HG03060 (cell line): ENCODE results near the gene EIF1AD.
A peak's percentile ranks its signal among the peaks of the same experiment; 100 is the strongest.
"Not testable (repeated sequence)": the region's sequence is repeated elsewhere in the genome, so short reads cannot be mapped to it uniquely, and the experiment has no call there.

Experiments
- ATAC-seq: cut with Tn5 transposase; IDR thresholded peaks from one replicate; pipeline ENCODE4 v1.9.1; 2021; ENCODE audit warnings: low read depth, moderate number of reproducible peaks; ENCODE audit not compliant: unreplicated experiment

Gene EIF1AD

GRCh38 chr11:66001942-66002647 is at the start of gene EIF1AD, which contains the start of gene BANF1:
TSS of gene EIF1AD (minus strand) at chr11:66002157. CDS start at chr11:66000389, 1,768 bp downstream.
TSS of gene BANF1 (plus strand) at chr11:66002503. CDS start at chr11:66003251, 748 bp downstream.
- peak; percentile 63 for ATAC-seq

DNA sequence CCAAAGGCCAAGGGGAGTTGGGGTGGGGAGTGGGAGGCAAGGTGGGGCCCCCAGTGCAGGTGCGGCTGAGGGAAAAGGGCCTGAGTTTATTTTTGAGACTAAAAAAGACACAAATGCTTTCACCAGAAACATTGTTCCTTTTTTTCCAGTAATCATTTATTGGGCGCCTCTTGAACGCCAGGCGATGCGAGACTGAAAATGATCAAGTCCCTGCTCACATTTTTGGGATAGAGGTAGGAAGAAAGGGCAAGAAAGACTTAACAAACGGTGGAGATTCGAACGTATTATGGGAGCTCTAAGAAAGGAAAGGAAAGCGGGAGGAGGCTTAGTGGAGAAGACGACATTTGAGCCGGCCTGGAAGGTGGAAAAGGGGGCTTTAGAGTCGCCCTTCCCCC is 49.4 kb upstream of the EIF1AD start:
- no peak for ATAC-seq

DNA sequence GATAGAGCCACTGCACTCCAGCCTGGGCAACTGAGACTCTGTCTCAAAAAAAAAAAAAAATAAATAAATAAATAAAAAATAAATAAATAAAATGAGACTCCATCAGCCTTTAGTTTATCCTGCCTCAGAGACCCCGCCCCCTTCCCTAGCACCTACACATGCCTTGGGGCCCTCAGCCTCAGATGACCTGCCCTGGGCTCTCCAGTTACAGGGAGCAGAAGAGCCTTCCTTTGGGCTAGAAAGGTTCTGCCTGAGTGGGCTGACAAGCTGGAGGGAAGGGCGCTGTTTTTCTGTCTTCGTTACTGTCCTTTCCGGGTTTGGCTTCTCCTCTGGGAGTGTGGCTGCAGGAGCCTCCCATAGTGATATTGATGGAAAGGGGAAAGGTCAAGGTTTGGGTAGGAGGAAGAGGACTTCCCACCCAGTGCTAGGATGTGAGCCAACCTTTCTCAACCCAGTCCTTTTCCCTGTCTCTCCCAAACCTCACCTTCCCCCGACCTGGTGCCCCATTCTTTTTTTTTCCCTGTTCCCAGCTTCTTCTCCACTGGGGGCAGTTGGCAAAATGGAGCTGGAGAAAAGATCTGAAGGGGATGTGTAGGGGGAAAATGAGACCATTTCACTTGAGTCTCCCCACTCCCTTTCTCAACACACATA is 48.7 kb upstream of the EIF1AD start:
- no peak for ATAC-seq

DNA sequence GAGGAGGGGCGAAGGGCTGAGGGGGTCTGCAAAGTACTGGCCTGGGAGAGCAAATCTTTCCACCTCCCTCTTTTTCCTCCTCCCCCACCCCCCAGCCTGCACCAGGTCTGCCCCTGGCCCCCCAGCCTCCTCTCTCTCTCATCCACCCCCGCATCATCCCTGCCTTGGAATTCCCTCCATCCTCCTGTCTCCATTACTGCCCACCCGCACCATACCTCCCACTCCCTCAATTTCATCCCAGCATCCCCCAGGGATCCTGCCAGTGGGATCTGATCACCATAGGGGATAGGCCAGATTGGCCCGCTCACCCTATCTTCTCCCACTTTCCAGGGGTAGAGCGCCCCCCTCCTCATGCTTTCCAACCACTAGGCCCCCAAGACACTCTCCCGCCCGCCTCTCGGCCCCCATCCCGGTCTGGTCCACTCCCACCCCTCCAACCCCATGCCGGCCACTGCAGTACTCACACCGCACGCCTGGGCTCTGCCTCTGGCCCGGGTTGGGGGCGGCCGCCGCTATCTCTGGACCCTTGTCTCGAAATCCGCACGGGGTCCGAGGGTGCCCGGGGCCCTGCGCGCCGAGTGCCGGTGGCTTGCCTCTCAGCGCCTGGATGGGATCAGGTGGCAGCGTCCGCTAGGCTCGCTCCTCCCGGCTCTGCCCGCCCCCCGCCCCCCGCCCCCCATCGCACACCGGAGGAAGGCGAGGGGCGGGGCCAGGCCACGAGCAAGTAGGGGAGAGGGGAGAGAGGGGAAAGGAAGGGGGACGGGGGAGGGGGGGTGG is 46.8 kb upstream of the EIF1AD start, which contains the start of gene GAL3ST3:
Gene GAL3ST3, minus strand, starts transcription at position 615 of the 777 bp plus-strand sequence. CDS start 3,746 bp downstream, outside the sequence.
- ATAC-seq = no peak

DNA sequence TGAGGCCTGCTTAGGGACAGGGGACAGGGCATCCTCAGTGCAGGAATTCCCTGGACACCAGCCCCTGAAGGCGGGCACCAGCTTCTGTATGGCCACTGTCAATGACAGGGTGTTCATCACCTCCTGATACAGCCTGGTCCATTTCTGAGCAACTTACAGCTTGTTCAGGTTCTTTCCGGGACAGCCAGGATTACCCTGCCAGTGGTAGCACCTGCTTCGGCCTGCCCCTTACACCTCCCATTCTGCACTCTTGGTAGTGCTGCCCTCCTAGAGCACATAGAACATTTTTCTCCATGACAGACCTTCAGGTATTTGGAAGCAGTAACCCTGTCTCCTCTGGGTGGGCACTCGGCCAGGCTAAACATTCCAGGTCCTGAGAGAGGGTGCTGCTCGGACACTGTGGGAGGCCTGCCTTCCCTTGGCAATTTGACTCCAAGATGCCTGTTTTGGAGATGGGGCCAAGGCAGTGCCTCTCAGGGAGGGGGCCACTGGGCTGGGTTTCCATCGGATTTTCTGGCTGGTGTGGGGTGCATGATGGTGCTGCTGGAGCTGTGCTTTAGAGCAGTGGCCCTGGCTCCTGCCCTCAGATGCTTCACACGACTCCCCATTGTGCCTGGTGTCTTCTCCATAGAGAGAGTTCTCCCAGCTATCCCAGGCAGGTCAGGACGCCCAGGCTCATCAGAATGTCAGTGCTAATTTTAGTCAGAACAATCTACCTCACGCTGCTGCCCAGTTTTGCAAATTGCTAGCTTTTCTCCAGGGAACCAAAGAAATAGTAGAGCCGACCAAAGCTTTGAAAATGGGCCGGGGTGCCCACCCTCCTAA is 45.8 kb upstream of the EIF1AD start:
- ATAC-seq = no peak

DNA sequence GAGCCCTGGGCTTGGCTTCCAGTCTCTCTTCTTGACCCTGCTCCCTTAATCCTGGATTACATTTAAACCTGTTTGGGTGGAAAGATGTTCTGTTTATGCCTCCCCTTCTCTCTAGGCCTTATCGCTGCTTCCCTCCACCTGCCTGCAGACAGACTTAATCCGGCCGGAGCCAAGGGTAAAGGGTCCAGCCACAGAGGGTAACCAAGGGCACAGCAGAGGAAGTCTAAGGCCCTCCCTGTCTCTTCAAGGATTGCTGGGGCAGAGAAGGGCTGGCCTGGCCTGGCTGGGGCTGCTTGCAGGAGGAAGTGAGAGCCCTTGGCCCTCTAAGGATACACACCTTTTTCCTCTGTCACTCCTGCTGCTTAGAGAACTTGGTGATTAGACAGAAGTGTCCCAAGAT is 44.9 kb upstream of the EIF1AD start:
- ATAC-seq = no peak

- ATAC-seq = no peak
Observed at GRCh38 chr11:66045177-66045639, 43.3 kb upstream of the EIF1AD start.

- ATAC-seq = no peak
Observed at GRCh38 chr11:66044757-66045156, 42.8 kb upstream of the EIF1AD start.

- ATAC-seq = no peak
Observed at GRCh38 chr11:66042996-66043906, 41.3 kb upstream of the EIF1AD start.

DNA sequence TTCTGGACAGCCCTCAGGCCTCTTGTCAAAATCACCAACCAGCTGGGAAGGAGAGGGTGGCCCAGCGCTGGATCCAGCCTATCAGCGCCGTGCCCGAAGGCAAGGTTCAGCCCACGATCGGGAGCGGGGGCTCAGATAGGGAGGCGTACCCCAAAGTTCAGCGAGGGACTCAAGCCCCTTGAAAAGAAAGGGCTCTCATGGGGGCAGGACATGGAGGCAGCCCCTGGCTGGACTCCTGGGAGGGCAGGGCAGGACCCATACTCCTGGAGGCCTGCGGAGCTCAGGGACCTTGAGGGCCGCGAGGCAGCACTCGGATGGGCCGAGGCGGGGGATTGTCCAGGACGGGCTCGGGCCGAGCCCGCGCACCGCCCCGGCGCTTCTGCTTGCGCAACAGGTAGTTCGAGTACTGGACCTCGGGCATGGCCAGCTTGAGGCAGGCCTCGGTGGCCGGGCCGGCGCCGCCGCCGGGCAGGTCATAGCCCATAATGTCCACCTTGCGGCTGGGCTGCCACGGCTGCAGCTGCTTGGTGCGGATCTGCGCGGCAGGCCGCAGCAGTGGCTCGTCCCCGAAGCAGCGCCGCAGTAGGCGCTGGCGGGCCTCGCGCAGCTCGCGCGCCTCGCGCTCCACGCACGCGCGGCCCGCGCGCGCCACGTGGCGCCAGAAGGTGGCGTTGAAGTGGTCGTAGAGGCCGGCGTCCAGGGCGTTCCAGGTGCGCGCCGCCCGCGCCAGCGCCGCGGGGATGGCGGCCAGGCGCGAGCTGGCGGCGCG is 40.5 kb upstream of the EIF1AD start:
- ATAC-seq = no peak

DNA sequence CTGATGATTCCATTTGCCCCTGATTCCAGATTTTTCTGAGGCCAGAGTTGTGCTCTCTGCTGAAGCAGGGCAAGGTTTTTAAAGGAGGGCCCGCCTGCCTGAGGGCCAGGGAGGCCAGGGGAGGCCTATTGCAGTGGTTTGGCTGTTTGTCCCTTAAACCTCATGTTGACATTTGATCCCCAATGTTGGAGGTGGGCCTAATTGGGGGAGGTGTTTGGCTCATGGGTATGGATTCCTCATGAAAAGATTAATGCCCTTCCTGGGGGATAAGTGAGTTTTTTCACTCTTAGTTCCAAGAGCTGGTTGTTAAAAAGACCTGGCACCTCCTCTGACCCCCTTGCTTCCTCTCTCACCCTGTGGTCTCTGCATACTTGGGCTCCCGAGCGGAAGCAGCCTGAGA is 37.8 kb upstream of the EIF1AD start:
- ATAC-seq = no peak

- no peak for ATAC-seq
Observed at GRCh38 chr11:66037327-66037726, 35.4 kb upstream of the EIF1AD start.

- no peak for ATAC-seq
Observed at GRCh38 chr11:66036334-66036710, 34.4 kb upstream of the EIF1AD start.

DNA sequence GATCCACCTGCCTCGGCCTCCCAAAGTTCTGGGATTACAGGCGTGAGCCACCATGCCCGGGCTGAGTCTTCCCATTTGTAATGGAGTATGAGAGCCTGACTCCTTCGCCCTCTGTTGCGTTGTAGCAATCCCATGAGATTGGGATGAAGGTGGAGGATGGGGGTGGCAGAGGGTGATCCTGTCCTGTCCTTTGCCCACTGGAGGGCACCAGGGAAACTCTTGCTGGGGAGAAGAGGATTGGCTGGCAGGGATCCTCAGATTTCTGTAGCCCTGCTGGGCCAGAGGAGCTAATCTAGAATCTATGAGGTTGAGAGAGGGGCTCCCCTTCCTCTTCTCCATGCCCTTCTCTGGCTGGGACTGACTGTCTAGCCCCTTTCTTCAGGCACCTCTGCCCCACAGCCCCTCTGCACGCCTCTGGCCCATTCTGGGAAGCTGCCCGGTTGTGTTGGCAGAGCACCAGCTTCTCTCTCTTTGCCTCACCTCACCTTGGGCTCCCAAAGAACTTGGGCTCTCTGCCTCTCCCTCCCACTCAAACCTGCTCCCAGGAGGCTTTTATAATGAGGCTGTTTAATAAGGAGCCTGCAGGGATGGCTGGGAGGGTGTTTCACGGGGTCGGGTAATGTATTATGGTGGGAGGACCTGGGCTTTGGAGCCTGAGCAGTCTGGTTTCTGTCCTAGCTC is 33.8 kb upstream of the EIF1AD start:
- ATAC-seq = no peak

- ATAC-seq = no peak
Observed at GRCh38 chr11:66032957-66033735, 31.2 kb upstream of the EIF1AD start.

GRCh38 chr11:66026017-66026529 is 24.1 kb upstream of the EIF1AD start, which contains the start of gene CATSPER1:
TSS of gene CATSPER1 (minus strand) at chr11:66026479. CDS start at chr11:66026379, 100 bp downstream.
- ATAC-seq = no peak

- not testable (repeated sequence) for ATAC-seq
Observed at GRCh38 chr11:66023186-66023440, 21.2 kb upstream of the EIF1AD start.
